HCT116 (cell line): ENCODE results near the gene TENM3. TPM values are rescaled to one million over a fixed set of nuclear protein-coding genes. Genes with fewer than 3 reads are reported as not detected.

Experiments
- ATAC-seq: fragments of 200-7000 bp; cut with Tn5 transposase; 2 replicates; pipeline ENCODE4 v1.9.1; 2020; ENCODE audit warnings: mild to moderate bottlenecking, moderate library complexity
- BruUV-seq: library from RNA; stranded (reverse); fragments of 400-500 nt; replicated peaks from 2 replicates; lab custom pipeline; 2021; lab: Mats Ljungman, UMichigan
- CTCF ChIA-PET: fragments of 300-600 bp; sonication (Branson Sonifier 250); formaldehyde crosslinking; loops from one replicate; lab custom pipeline; 2021; ENCODE audit warnings: antibody characterized with exemption; lab: Charles Lee
- POLR2A ChIA-PET: fragments of 300-600, 350-600 bp; sonication (Branson Sonifier 250); formaldehyde crosslinking; loops from one replicate; lab custom pipeline; 2021; ENCODE audit warnings: antibody characterized with exemption; lab: Charles Lee
- RAD21 ChIA-PET, 2 experiments: fragments of 300-600 bp; sonication (Branson Sonifier 250); formaldehyde crosslinking; loops; one replicate each; lab custom pipeline; 2023; ENCODE audit warnings: low total read pairs in 2 of 2; ENCODE audit not compliant: uncharacterized antibody in 2 of 2, unreplicated experiment in 2 of 2, low non-redundant PET in 1 of 2; lab: Charles Lee
- DNase-seq: peaks from one replicate; pipeline ENCODE4 v3.0.0-alpha.2; 2010; ENCODE audit warnings: low read depth, low spot score
- H2AFZ ChIP-seq: fragments of 200-600 bp; shearing (Covaris generic), sonication (generic); 2 replicates; pipeline ENCODE4 v1.6.1; 2017; ENCODE audit warnings: low read depth, mixed run types, mixed read lengths, antibody characterized with exemption, low read length; ENCODE audit not compliant: poor library complexity, severe bottlenecking
- H3K27ac ChIP-seq: 2 replicates; pipeline ENCODE4 v1.5.1; 2012; ENCODE audit warnings: low read depth, low read length
- H3K27me3 ChIP-seq: fragments of 200-600 bp; sonication (generic); 2 replicates; pipeline ENCODE4 v1.6.1; 2016; ENCODE audit warnings: mixed run types, low read length, mixed read lengths; ENCODE audit not compliant: insufficient read depth
- H3K36me3 ChIP-seq, 2 experiments: fragments of 200-500 bp in 1 of 2; fragments of 200-600 bp in 1 of 2; sonication (Bioruptor generic) in 1 of 2; sonication (generic) in 1 of 2; 2 replicates each; pipeline versions ENCODE4 v1.5.1 to v1.6.1; 2014 to 2016; ENCODE audit warnings: low read length in 2 of 2, inconsistent platforms in 1 of 2, mixed read lengths in 1 of 2, mixed run types in 1 of 2; ENCODE audit not compliant: insufficient read depth in 2 of 2, control insufficient read depth in 1 of 2
- H3K4me1 ChIP-seq, 2 experiments: fragments of 200-600 bp in 1 of 2; sonication (generic) in 1 of 2; 2 replicates each; pipeline versions ENCODE4 v1.5.1 to v1.6.1; 2012 to 2017; ENCODE audit warnings: low read length in 2 of 2, inconsistent platforms in 1 of 2, mild to moderate bottlenecking in 1 of 2, mixed read lengths in 1 of 2, mixed run types in 1 of 2, moderate library complexity in 1 of 2; ENCODE audit not compliant: insufficient read depth in 2 of 2, control insufficient read depth in 1 of 2
- H3K4me2 ChIP-seq: fragments of 200-600 bp; sonication (generic); 2 replicates; pipeline ENCODE4 v1.6.1; 2017; ENCODE audit warnings: mixed run types, low read length, mixed read lengths
- H3K4me3 ChIP-seq, 2 experiments: fragments of 200-600 bp in 1 of 2; sonication (generic) in 1 of 2; replicated peaks in 1 of 2; 2 replicates each; pipeline ENCODE4 v1.5.1; 2011 to 2016; ENCODE audit warnings: low read length in 2 of 2, control low read depth in 1 of 2, low read depth in 1 of 2, mild to moderate bottlenecking in 1 of 2, mixed read lengths in 1 of 2, mixed run types in 1 of 2
- H3K79me2 ChIP-seq: fragments of 200-600 bp; sonication (generic); 2 replicates; pipeline ENCODE4 v1.6.1; 2017; ENCODE audit warnings: mild to moderate bottlenecking, mixed run types, low read length, moderate library complexity, mixed read lengths; ENCODE audit not compliant: insufficient read depth
- H3K9ac ChIP-seq: fragments of 200-600 bp; sonication (generic); 2 replicates; pipeline ENCODE4 v1.6.1; 2016; ENCODE audit warnings: low read length, mixed read lengths
- H3K9me2 ChIP-seq: fragments of 200-600 bp; sonication (generic), shearing (Covaris generic); 2 replicates; pipeline ENCODE4 v1.6.1; 2017; ENCODE audit warnings: mixed run types, mild to moderate bottlenecking, moderate library complexity; ENCODE audit not compliant: insufficient read depth
- H3K9me3 ChIP-seq, 2 experiments: fragments of 200-500 bp in 1 of 2; fragments of 200-600 bp in 1 of 2; sonication (Bioruptor generic) in 1 of 2; sonication (generic) in 1 of 2; 2 replicates each; pipeline ENCODE4 v1.6.1; 2014 to 2017; ENCODE audit warnings: low read length in 2 of 2, mixed read lengths in 2 of 2, inconsistent platforms in 1 of 2, low read depth in 1 of 2, mild to moderate bottlenecking in 1 of 2, mixed run types in 1 of 2, moderate library complexity in 1 of 2; ENCODE audit not compliant: control insufficient read depth in 1 of 2, insufficient read depth in 1 of 2
- H4K20me1 ChIP-seq: fragments of 200-600 bp; sonication (generic), shearing (Covaris generic); 2 replicates; pipeline ENCODE4 v1.6.1; 2017; ENCODE audit warnings: mixed run types, mild to moderate bottlenecking, moderate library complexity; ENCODE audit not compliant: insufficient read depth
- ATF3 ChIP-seq: IDR thresholded peaks from 2 replicates; pipeline ENCODE4 v1.6.1; 2012
- CBX3 ChIP-seq: IDR thresholded peaks from 2 replicates; pipeline ENCODE4 v1.6.1; 2012; ENCODE audit warnings: low read depth
- CTCF ChIP-seq, 3 experiments: fragments of 200-600 bp in 1 of 3; sonication (generic) in 1 of 3; IDR thresholded peaks in 2 of 3; conservative IDR thresholded peaks in 1 of 3; 2 replicates each; pipeline ENCODE4 v1.5.1; 2012 to 2017; ENCODE audit warnings: low read depth in 2 of 3, low read length in 2 of 3, antibody characterized with exemption in 1 of 3, borderline replicate concordance in 1 of 3, control low read depth in 1 of 3, mild to moderate bottlenecking in 1 of 3, mixed read lengths in 1 of 3, mixed run types in 1 of 3, moderate library complexity in 1 of 3; ENCODE audit not compliant: insufficient read depth in 1 of 3
- EGR1 ChIP-seq: IDR thresholded peaks from 2 replicates; pipeline ENCODE4 v1.6.1; 2012; ENCODE audit warnings: low read depth
- ELF1 ChIP-seq: IDR thresholded peaks from 2 replicates; pipeline ENCODE4 v1.6.1; 2012; ENCODE audit warnings: low read depth, borderline replicate concordance
- EZH2 ChIP-seq: fragments of 200-600 bp; sonication (generic); IDR thresholded peaks from 2 replicates; pipeline ENCODE4 v1.6.1; 2017; ENCODE audit warnings: antibody characterized with exemption, mixed run types
- EZH2phosphoT487 ChIP-seq: fragments of 200-600 bp; IDR thresholded peaks from 2 replicates; pipeline ENCODE4 v1.6.1; 2018; ENCODE audit warnings: antibody characterized with exemption, borderline replicate concordance
- JUND ChIP-seq: IDR thresholded peaks from 2 replicates; pipeline ENCODE4 v1.6.1; 2012
- POLR2A ChIP-seq: IDR thresholded peaks from 2 replicates; pipeline ENCODE4 v1.7.0; 2011; ENCODE audit warnings: borderline replicate concordance; ENCODE audit not compliant: insufficient read depth, insufficient read length; ENCODE audit errors: extremely low read depth
- REST ChIP-seq: IDR thresholded peaks from 2 replicates; pipeline ENCODE4 v1.6.1; 2012; ENCODE audit warnings: low read depth
- SIN3A ChIP-seq: IDR thresholded peaks from 2 replicates; pipeline ENCODE4 v1.6.1; 2012; ENCODE audit warnings: low read depth
- SRF ChIP-seq: IDR thresholded peaks from 2 replicates; pipeline ENCODE4 v1.6.1; 2012; ENCODE audit warnings: low read depth
- YY1 ChIP-seq: IDR thresholded peaks from 2 replicates; pipeline ENCODE4 v1.6.1; 2011; ENCODE audit warnings: low read length, low read depth, moderate library complexity, mild to moderate bottlenecking; ENCODE audit not compliant: insufficient replicate concordance; ENCODE audit errors: extremely low read depth
- ZFX ChIP-seq: fragments of 450-650 bp; IDR thresholded peaks from 2 replicates; pipeline ENCODE4 v1.6.1; 2017
- ZNF274 ChIP-seq: fragments of 200-500 bp; sonication (Bioruptor generic); IDR thresholded peaks from 2 replicates; pipeline ENCODE4 v1.6.1; 2014; ENCODE audit warnings: mild to moderate bottlenecking, low read depth, low read length, inconsistent platforms
- intact Hi-C: fragments of 100-400 bp; cut with micrococcal nuclease; formaldehyde crosslinking; loops from 2 replicates; pipeline ENCODE4 v1.10.0; 2022
- total RNA-seq: library from RNA; stranded (reverse); gene quantifications from one replicate; pipeline ENCODE4 v1.2.1, GENCODE V29; 2021; ENCODE audit not compliant: unreplicated experiment

TENM3 gene
- total RNA-seq, 1 experiment from 2014 or later: 0.54 TPM

GRCh38 chr4:182842104-182842600, 599.0 kb downstream of the TENM3 start:
- H4K20me1 ChIP-seq: no peaks in the 10 kb centered on the region
- DNase-seq: no peak
- no peak overlapping the region for H3K4me3 ChIP-seq
- CTCF ChIA-PET: no interaction called here
- H2AFZ ChIP-seq: no peak overlapping the region
- H3K36me3 ChIP-seq: no peaks in the 10 kb centered on the region
- H3K9ac ChIP-seq: no peak overlapping the region
- H3K4me2 ChIP-seq: no peak overlapping the region
- H3K4me1 ChIP-seq: no peaks in the 10 kb centered on the region
- ATAC-seq: no peak
- H3K27ac ChIP-seq: no peak overlapping the region
- H3K9me2 ChIP-seq: no peaks in the 10 kb centered on the region
- H3K27me3 ChIP-seq: no peaks in the 10 kb centered on the region
- RAD21 ChIA-PET: no interaction called here
- no TSS peak for BruUV-seq
- POLR2A ChIA-PET: no interaction called here
- intact Hi-C loops: no loop called here
- no peak for TF ChIP-seq YY1
- TF ChIP-seq SRF: no peak
- TF ChIP-seq ATF3: no peak
- TF ChIP-seq EZH2: no peak
- TF ChIP-seq ZFX: no peak
- TF ChIP-seq EZH2phosphoT487: no peak
- TF ChIP-seq POLR2A: no peak
- TF ChIP-seq JUND: no peak
- no peak for TF ChIP-seq ZNF274
- no peak for TF ChIP-seq REST
- TF ChIP-seq CBX3: no peak
- no peak for TF ChIP-seq EGR1
- TF ChIP-seq CTCF (IDR thresholded peaks at IDR 0.05 in 2 of 3, conservative IDR thresholded peaks at IDR 0.05 in 1 of 3; ENCODE audit: borderline replicate concordance in 1 of 3, insufficient read depth in 1 of 3, low read depth in 2 of 3, low read length in 2 of 3): no peak
- no peak for TF ChIP-seq ELF1
- no peak for TF ChIP-seq SIN3A
- no peaks in the 10 kb centered on the region for H3K9me3 ChIP-seq
- H3K79me2 ChIP-seq: no peaks in the 10 kb centered on the region
